Endometrial microvascular endothelial cells (primary cell): ENCODE results near the gene SH3BGR. TPM values are rescaled to one million over a fixed set of nuclear protein-coding genes. Genes with fewer than 3 reads are reported as not detected.
"Not testable (repeated sequence)": the region's sequence is repeated elsewhere in the genome, so short reads cannot be mapped to it uniquely, and the experiment has no call there.

Source experiments
- in situ Hi-C: cut with HindIII; loops from 2 replicates; pipeline ENCODE4 v1.10.0; 2017; ENCODE audit warnings: low sequenced_read_pairs, low pct_unique_long_range_greater_than_20kb; ENCODE audit errors: inconsistent ontology term
- total RNA-seq: library from RNA; depleted of rRNA; stranded (reverse); fragments of >200 nt; gene quantifications from one replicate; pipeline ENCODE4 v1.2.3, GENCODE V29; 2015; ENCODE audit errors: inconsistent ontology term

The SH3BGR gene
- total RNA-seq: not detected

DNA sequence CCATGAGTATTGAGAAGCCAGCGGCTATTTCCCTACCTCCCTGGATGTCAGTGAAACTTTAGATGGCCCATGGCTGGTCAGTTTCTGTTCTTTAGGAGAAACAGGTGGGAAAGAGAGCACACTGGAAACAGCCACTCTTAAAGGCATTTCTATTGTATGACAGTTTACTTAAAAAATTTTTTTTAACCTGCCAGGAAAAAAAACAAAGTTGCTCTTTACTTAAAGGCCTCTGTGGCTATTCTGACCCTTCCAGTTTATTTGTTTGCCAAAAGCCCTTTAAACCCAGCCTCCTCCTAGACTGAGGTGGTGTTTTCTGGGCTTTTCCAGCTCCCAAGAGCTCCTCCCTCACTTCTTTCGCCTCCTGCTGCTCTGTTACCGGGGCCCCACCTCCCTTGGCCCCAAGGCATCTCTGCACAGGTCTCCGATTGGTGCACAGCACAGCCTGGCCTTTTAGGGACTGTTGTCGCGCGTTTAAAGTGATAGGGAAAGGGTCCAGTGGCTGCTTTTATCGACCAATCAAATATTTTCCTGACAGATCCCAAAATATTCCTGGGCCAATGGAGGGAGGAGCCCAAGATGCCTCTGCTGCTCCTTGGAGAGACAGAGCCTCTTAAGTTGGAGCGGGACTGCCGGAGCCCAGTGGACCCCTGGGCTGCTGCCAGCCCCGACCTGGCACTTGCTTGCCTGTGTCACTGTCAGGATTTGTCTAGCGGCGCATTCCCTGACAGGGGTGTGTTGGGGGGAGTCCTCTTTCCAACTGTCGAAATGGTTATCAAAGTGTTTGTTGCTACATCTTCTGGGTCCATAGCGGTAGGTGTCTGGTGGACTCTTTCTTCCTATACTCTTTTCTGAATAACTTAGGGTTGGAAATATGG is at the start of gene SH3BGR:
SH3BGR (plus strand) TSS at position 639 of the 875 bp plus-strand sequence; CDS start at position 766, 127 bp downstream.
- in situ Hi-C loops: no loop called here

- in situ Hi-C loops: no loop called here
Measured at GRCh38 chr21:39406065-39406464, 45.7 kb upstream of the SH3BGR start.

DNA sequence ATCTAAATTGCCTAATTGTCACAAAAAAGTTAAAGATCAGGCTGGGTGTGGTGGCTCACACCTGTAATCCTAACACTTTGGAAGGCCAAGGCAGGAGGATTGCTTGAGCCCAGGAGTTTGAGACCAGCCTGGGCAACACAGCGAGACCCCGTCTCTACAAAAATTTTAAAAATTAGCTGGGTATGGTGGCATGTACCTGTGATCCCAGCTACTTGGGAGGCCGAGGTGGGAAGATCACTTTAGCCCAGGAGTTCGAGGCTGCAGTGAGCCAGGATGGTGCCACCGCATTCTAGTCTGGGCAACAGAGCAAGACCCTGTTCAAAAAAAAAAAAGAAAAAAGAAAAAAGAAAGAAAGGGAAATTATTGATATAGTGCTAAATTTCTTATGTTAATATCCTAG is 32.6 kb upstream of the SH3BGR start:
- in situ Hi-C loops: not testable (repeated sequence)

DNA sequence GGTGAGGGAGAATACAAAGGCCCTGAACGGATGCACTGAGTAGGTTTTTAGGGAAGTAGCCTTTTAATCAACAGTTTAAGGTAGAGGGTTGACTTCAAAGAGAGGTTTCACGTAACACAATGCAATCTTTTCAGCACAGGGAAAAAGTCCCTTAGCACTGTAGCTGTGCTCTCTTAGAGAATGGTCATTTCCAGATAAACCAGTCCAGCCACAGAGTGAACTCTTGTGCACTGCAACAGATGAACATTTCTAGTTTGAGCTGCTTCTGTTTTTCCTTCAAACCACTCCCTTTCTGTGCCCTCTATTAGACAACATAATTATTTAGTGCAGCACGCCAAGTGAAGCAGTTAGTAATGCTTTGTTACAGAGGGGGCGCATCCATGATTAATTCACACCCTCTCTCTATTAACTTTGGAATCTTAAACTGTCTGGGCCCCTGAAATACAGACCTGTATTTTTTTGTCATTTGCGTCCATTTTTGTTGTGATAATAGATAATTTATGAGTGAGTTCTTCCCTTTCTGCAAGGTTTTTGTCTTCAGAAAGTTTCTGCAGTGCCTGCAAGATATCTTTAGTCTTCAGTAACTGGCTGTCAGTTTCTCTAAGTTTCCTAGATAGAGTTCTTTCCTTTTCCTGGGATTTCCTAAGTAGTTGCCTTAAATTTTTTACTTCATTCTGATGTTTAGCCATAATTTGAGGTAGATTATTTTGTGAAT is 29.1 kb upstream of the SH3BGR start:
- in situ Hi-C loops: no loop called here

DNA sequence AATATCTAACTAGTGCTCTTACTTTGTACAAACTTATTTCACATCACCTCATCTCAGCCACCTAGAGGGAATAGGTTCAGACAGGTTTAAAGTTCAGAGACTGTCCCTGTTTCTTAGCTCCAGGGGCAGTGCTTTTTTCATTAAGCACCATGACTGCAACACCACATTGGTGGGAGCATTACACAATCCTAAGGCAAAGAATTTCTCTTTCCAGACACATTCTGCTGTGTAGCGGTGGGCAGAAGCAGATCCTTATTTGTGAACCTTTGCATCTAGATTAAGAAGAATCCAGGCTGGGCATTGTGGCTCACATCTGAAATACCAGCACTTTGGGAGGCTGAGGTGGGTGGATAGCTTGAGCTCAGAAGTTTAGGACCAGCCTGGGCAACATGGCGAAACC is 22.3 kb upstream of the SH3BGR start:
- in situ Hi-C loops: no loop called here

GRCh38 chr21:39430016-39430415 is 21.8 kb upstream of the SH3BGR start:
- in situ Hi-C loops: no loop called here

DNA sequence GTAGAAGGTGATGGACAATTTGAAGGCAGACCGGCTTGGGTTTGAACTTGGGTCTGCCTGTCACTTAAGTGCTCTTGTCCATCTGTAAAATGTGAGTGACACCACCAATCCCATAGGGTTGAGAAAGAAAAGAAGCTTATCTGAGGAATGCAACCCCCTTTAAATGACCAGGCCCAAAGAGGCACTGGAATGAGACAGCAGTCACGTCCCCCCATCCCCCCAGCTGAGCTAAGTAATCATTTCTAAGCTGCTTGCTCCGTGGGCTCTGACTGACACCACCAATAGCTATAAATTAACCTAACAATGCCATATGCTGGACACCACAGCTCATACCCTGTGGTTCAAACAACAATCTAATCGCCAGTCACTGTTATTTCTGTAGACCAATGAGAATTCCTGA is 21.3 kb upstream of the SH3BGR start:
- in situ Hi-C loops: no loop called here

DNA sequence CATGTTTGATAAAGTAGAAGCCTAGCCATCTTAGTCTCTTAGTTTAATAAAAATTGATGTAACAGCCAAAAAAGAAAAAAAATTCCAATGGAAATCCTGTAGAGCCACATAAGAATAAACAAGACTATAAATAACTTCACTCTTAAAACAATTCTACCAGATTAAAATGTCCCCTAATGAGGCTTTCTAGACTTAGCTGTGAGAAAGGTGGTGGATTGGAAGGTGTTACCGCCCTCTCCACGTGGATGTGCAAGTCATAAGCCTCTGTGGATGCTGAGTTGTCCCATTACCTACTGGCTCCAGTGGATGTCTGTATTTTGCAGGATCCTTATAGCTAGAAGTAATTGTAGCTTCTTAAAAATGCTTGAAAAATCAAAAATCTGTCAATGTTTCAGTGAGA is 20.8 kb upstream of the SH3BGR start:
- in situ Hi-C loops: no loop called here

DNA sequence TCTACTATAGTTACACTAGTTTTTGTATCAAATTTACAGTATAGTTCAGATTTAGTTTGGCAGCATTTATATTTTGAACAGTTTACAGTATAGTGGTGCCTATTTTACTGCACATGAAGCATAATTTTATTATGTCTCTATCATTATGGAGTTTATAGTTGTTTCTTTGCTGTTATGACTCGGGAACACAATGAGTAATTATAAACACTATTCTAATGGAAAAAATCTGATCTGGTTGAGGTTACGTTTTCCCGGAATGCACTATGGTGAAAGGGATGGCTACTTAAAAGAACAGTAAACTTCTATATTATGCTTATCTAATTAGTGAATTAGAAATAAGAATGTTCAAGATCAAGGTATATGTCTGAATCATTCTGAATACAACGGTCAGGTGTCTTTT is 16.8 kb upstream of the SH3BGR start:
- in situ Hi-C loops: no loop called here

- in situ Hi-C loops: no loop called here
Measured at GRCh38 chr21:39439232-39439631, 12.5 kb upstream of the SH3BGR start.

- in situ Hi-C loops: no loop called here
Measured at GRCh38 chr21:39441502-39442475, 10.0 kb upstream of the SH3BGR start.

- in situ Hi-C loops: no loop called here
Measured at GRCh38 chr21:39444421-39445180, 7.2 kb upstream of the SH3BGR start.

DNA sequence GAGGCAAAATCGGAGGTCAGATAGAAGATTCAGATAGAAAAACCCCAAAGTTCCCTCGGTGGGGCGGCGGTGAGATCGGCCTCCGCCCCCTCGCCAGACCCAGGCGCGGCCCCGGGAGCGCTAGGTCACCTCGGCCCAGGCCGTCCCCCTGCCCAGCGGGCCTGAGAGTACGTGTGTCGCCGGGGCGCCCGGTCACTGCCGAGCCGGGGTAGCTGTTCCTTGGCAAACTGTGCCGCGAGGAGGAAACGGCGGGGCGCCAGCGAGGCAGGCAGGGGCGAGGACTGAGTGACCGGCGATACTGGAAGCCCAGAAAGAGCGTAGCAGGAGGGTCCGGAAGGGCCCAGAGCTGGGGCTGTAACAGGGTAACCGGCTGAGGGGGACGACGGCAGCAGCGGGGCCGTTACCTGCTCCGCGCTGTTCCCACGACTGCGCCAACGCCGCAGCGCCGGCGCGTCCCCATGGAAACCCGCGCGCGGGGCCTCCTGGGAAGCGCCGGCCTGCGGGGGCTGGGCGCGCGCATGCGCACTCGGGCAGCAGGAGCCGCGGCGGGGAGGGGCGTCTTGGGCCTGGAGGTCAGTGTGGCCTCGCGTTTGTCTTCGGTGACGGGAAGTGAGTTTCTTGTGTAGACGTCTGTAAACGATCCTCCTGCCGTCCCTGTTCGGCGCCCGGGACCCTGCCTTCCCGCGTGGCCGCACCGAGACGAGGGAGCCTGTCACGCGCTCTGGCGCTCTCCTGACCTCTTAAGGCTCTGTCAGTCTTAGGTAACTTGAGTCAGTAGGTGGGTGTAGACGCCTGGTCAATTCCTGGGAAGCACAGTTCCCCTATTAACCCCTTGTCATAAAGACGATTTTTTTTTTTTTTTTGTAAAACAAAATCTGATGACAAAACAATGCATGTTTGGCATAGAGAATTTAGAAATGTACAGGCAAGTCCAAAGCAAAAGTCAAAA is 6.2 kb upstream of the SH3BGR start, which contains the start of gene LCA5L:
LCA5L (minus strand) TSS at position 458 of the 949 bp plus-strand sequence. CDS start 17,285 bp downstream, outside the sequence.
- in situ Hi-C loops: no loop called here

GRCh38 chr21:39447264-39447663 is 4.5 kb upstream of the SH3BGR start:
- in situ Hi-C loops: no loop called here

GRCh38 chr21:39452207-39452969 is 618 bp downstream of the SH3BGR start:
- in situ Hi-C loops: no loop called here

DNA sequence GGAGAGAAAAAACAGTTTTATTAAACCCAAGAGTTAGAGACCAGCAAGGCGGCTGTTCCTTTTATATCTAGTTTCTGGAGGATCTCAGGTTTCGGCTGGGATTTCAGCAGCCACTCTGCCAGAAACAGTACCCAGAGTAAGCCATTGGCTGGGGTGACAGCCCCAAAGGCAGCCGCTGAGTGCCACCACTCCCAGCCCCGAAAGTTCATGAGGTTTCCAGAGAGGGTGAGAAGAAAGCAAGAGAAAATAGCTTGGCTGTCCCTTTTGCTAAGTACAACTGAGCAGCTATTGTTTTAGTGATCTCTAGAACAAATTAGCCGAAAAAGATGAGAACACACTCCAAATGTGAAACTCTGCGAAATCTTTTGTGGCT is 1.2 kb downstream of the SH3BGR start:
- in situ Hi-C loops: no loop called here
